GM12873 (cell line): ENCODE measurements around the gene IFNAR2.

ENCODE experiments used
- CTCF ChIP-seq: IDR thresholded peaks from 2 replicates; pipeline ENCODE4 v1.5.1; 2012; ENCODE audit warnings: low read depth, mild to moderate bottlenecking, moderate library complexity, low read length, control low read depth; ENCODE audit not compliant: insufficient read depth; ENCODE audit errors: missing control alignments

Gene IFNAR2

GRCh38 chr21:33229784-33230544, at the start of gene IFNAR2:
Gene IFNAR2, plus strand, starts transcription at chr21:33229938. Its CDS starts 11,985 bp downstream, at chr21:33241923.
- no peak for TF ChIP-seq CTCF

DNA sequence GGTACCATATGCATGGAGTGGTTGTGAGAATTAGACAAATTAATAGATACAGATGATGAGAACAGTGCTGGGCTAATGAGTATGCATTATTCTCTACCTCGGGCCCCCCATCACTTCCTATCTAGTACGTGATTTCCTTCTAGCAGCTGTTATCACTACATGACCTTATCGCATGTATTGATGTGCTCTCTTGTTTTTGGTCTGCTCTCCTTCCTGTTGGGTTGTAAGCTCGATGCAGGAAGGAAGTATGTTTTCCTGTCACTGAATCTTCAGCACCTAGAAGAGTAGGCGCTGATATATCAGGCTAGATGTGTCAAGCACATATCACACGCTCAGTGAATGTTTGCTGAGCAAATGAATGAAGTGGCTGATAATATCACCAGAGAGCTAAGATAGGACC, 43.9 kb upstream of the IFNAR2 start:
- TF ChIP-seq CTCF: no peak

DNA sequence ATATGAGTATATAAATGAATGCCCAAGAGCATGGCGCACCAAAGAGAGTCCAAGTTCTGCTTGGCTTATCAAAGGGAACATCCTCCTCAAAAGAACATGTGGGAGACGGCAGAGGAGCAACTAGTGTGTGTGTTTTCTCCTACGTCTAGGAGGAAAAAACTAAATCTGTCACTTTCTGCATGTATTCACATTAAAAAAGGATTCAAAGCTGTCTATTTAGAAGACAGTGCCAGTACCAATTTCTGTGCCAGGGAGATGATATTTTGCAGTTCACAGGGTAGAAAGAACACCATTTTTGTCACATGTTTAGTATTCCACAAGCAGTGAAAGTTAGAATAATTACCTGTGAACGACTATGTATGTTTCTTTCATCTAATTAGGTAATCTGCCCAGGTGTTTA, 42.5 kb upstream of the IFNAR2 start:
- no peak for TF ChIP-seq CTCF

DNA sequence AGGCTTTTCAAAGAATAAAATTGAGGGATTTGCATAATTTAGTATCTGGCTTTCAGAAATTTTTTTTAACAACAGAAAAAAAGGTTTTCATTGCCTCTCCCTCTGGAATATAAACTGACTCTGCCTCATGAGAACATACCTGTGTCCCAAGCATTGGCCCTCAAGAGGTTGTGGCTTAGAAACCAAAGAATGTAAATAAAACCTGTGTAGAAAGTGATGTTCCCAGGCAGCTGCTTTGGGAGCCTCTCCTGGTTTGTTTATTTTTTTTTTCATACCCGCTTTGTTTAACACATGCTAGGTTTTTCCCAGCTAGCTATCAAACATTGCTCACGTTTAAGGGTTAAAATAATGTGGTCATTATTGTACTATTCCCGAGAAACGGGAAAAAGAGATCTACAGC, 40.5 kb upstream of the IFNAR2 start:
- no peak for TF ChIP-seq CTCF

DNA sequence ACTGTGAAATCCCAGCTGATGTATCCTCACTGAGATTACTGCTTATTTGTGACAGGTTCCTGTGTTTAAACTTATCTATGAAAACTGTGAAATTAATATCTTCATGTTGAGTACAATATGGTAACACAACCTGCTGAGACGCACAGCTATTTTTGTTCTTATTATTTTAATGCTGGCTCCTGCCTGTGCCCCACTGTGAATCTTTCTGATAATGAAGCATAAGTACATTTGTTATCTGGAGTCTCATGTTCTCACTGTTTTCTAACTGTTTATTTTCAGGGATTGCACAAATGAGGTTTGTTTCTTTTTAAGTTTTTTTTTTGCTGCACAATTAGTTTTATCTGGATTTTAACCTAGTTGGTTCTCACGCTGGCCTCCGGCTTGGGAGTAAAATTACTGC, 39.9 kb upstream of the IFNAR2 start:
- no peak for TF ChIP-seq CTCF

DNA sequence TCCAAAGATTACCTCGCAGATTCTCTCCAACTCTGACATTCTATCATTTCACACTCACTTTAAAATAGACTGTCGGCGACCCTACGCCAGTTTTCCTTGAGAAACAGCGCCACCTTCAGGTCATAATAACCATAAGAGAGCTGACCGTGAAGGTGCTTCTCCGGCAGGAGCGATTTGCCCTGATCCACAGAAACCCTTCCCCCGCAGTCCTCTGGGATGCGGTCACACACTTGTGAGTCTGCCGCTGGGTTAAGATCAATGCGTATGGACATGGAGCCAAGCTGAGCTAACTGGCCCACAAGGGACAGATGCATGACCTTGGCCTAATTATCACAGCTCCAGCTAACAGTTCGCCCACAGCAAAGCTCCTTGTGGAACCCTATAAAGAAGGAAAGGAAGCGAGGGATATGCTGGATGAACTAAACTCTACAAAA, 32.8 kb upstream of the IFNAR2 start:
- TF ChIP-seq CTCF: peak; percentile 72

DNA sequence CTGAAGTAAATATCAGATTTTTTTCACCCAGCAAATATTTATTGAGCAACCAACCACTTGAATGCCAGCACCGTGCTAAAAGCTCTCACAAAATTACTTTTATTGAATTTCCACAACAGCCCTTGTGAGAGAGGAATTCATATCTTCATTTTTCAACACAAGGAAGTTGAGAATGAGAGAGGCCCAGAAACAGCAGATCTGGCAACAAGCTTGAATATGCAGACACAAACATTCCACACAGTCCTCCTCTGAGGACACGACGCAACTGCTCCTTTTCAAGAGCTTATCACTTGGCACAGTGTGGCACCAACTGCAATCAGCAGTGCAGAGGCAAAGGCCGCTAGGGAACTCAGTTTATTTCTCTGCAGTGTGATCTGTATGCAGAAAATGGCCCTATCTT, 32.2 kb upstream of the IFNAR2 start:
- no peak for TF ChIP-seq CTCF
